H9 (cell line): Measurements from ENCODE around the gene HNF1A. TPM values are rescaled to one million over a fixed set of nuclear protein-coding genes. Genes with fewer than 3 reads are reported as not detected.
A peak's percentile ranks its signal among the peaks of the same experiment; 100 is the strongest.

ENCODE experiments used
- DNase-seq: peaks from one replicate; pipeline ENCODE4 v3.0.0-alpha.2; 2017
- H2AFZ ChIP-seq: one replicate; pipeline ENCODE4 v1.6.1; 2013; ENCODE audit warnings: mild to moderate bottlenecking, low read length, control low read depth, moderate library complexity
- H2AK5ac ChIP-seq: 2 replicates; pipeline ENCODE4 v1.6.1; 2013; ENCODE audit warnings: low read length, control low read depth, mixed read lengths; ENCODE audit not compliant: insufficient read length
- H2BK120ac ChIP-seq: one replicate; pipeline ENCODE4 v1.6.1; 2013; ENCODE audit warnings: low read depth, mild to moderate bottlenecking, low read length, control low read depth, inconsistent platforms; ENCODE audit not compliant: poor library complexity, severe bottlenecking
- H2BK12ac ChIP-seq: 2 replicates; pipeline ENCODE4 v1.6.1; 2013; ENCODE audit warnings: low read length, control low read depth, mixed read lengths, low read depth; ENCODE audit not compliant: insufficient read length
- H2BK15ac ChIP-seq: 2 replicates; pipeline ENCODE4 v1.6.1; 2013; ENCODE audit warnings: low read depth, low read length, control low read depth
- H2BK20ac ChIP-seq: one replicate; pipeline ENCODE4 v1.6.1; 2013; ENCODE audit warnings: low read depth, mild to moderate bottlenecking, low read length, control low read depth, inconsistent platforms; ENCODE audit not compliant: poor library complexity, severe bottlenecking
- H2BK5ac ChIP-seq: 2 replicates; pipeline ENCODE4 v1.6.1; 2013; ENCODE audit warnings: low read length, control low read depth, mixed read lengths; ENCODE audit not compliant: insufficient read length
- H3K14ac ChIP-seq: 2 replicates; pipeline ENCODE4 v1.6.1; 2013; ENCODE audit warnings: low read length, control low read depth; ENCODE audit not compliant: insufficient read depth
- H3K18ac ChIP-seq: 2 replicates; pipeline ENCODE4 v1.6.1; 2013; ENCODE audit warnings: low read depth, mild to moderate bottlenecking, mixed read lengths, low read length, control low read depth; ENCODE audit not compliant: insufficient read length
- H3K23ac ChIP-seq: 2 replicates; pipeline ENCODE4 v1.6.1; 2013; ENCODE audit warnings: low read length, control low read depth, mixed read lengths, low read depth; ENCODE audit not compliant: insufficient read length
- H3K23me2 ChIP-seq: 2 replicates; pipeline ENCODE4 v1.6.1; 2013; ENCODE audit warnings: low read depth, mild to moderate bottlenecking, mixed read lengths, low read length, control low read depth; ENCODE audit not compliant: insufficient read length, poor library complexity, severe bottlenecking
- H3K27ac ChIP-seq: 2 replicates; pipeline ENCODE4 v1.5.1; 2013; ENCODE audit warnings: low read length, control low read depth, mixed read lengths, low read depth; ENCODE audit not compliant: insufficient read length
- H3K27me3 ChIP-seq: 2 replicates; pipeline ENCODE4 v1.6.1; 2013; ENCODE audit warnings: low read length, control low read depth, inconsistent platforms; ENCODE audit not compliant: insufficient read depth
- H3K4ac ChIP-seq: 2 replicates; pipeline ENCODE4 v1.6.1; 2013; ENCODE audit warnings: low read depth, mild to moderate bottlenecking, control low read depth, inconsistent platforms, low read length, moderate library complexity
- H3K4me1 ChIP-seq: 2 replicates; pipeline ENCODE4 v1.6.1; 2013; ENCODE audit warnings: low read length, control low read depth, inconsistent platforms; ENCODE audit not compliant: insufficient read depth
- H3K4me2 ChIP-seq: 2 replicates; pipeline ENCODE4 v1.6.1; 2013; ENCODE audit warnings: low read length, control low read depth, mixed read lengths; ENCODE audit not compliant: insufficient read length, insufficient read depth
- H3K56ac ChIP-seq: 2 replicates; pipeline ENCODE4 v1.6.1; 2013; ENCODE audit warnings: low read depth, mild to moderate bottlenecking, mixed read lengths, low read length, control low read depth; ENCODE audit not compliant: insufficient read length
- H3K79me1 ChIP-seq: 2 replicates; pipeline ENCODE4 v1.6.1; 2013; ENCODE audit warnings: low read depth, mild to moderate bottlenecking, moderate library complexity, low read length, control low read depth, inconsistent platforms; ENCODE audit not compliant: insufficient read depth, poor library complexity, severe bottlenecking
- H3K79me2 ChIP-seq: 2 replicates; pipeline ENCODE4 v1.6.1; 2013; ENCODE audit warnings: low read length, control low read depth, inconsistent platforms; ENCODE audit not compliant: insufficient read depth
- H3K9ac ChIP-seq: 2 replicates; pipeline ENCODE4 v1.6.1; 2013; ENCODE audit warnings: low read length, control low read depth, mixed read lengths; ENCODE audit not compliant: insufficient read length; ENCODE audit errors: extremely low read depth
- H3K9me3 ChIP-seq: one replicate; pipeline ENCODE4 v1.6.1; 2013; ENCODE audit warnings: low read depth, low read length, inconsistent platforms; ENCODE audit not compliant: control insufficient read depth
- H3T11ph ChIP-seq: one replicate; pipeline ENCODE4 v1.6.1; 2013; ENCODE audit warnings: mild to moderate bottlenecking, low read length, control low read depth, inconsistent platforms
- H4K20me1 ChIP-seq: one replicate; pipeline ENCODE4 v1.6.1; 2013; ENCODE audit not compliant: control insufficient read depth, insufficient read length, insufficient read depth
- H4K5ac ChIP-seq: 2 replicates; pipeline ENCODE4 v1.6.1; 2013; ENCODE audit warnings: low read depth, mild to moderate bottlenecking, mixed read lengths, low read length, control low read depth; ENCODE audit not compliant: insufficient read length
- H4K8ac ChIP-seq: replicated peaks from 2 replicates; pipeline ENCODE4 v1.6.1; 2013; ENCODE audit warnings: low read length, control low read depth, mixed read lengths, low read depth; ENCODE audit not compliant: insufficient read length
- H4K91ac ChIP-seq: 2 replicates; pipeline ENCODE4 v1.6.1; 2013; ENCODE audit warnings: low read depth, mild to moderate bottlenecking, moderate library complexity, mixed read lengths, low read length, control low read depth; ENCODE audit not compliant: insufficient read length
- H3K27ac Mint-ChIP-seq, 3 experiments: 2 replicates in 2 of 3; 3 replicates in 1 of 3; pipeline ENCODE4 v1.8.0; 2020 to 2021; ENCODE audit warnings: mixed read lengths in 3 of 3, mild to moderate bottlenecking in 1 of 3, moderate library complexity in 1 of 3
- H3K27me3 Mint-ChIP-seq: 2 replicates; pipeline ENCODE4 v1.8.0; 2021; ENCODE audit warnings: low read depth, mild to moderate bottlenecking, moderate library complexity, mixed read lengths
- H3K36me3 Mint-ChIP-seq, 3 experiments: 2 replicates in 2 of 3; 3 replicates in 1 of 3; pipeline ENCODE4 v1.8.0; 2020 to 2021; ENCODE audit warnings: low read depth in 3 of 3, mixed read lengths in 3 of 3; ENCODE audit not compliant: insufficient read depth in 1 of 3
- H3K4me1 Mint-ChIP-seq, 2 experiments: 2 replicates each; pipeline ENCODE4 v1.8.0; 2020; ENCODE audit warnings: mixed read lengths in 2 of 2
- H3K4me3 Mint-ChIP-seq, 2 experiments: 2 replicates in 1 of 2; 3 replicates in 1 of 2; pipeline ENCODE4 v1.8.0; 2020 to 2021; ENCODE audit warnings: mild to moderate bottlenecking in 2 of 2, mixed read lengths in 2 of 2, moderate library complexity in 1 of 2
- H3K9me3 Mint-ChIP-seq, 2 experiments: 2 replicates in 1 of 2; 3 replicates in 1 of 2; pipeline ENCODE4 v1.8.0; 2020; ENCODE audit warnings: mild to moderate bottlenecking in 2 of 2, mixed read lengths in 2 of 2, moderate library complexity in 1 of 2
- CTCF ChIP-seq: fragments of 200-600 bp; sonication (generic); conservative IDR thresholded peaks from 3 replicates; pipeline ENCODE4 v1.8.0; 2021; ENCODE audit warnings: antibody characterized with exemption, mild to moderate bottlenecking
- whole genome bisulfite sequencing: extraction: QIAGEN DNeasy Blood & Tissue Kit; methylation state at CpG from one replicate; pipeline ENCODE4 v1.1.7; 2013; ENCODE audit warnings: missing lambda C conversion rate, low lambda C conversion rate, mixed read lengths; ENCODE audit not compliant: insufficient read length; ENCODE audit errors: extremely low coverage; 5-methylcytosine and 5-hydroxymethylcytosine counted together
- total RNA-seq: library from RNA; stranded (reverse); gene quantifications from 2 replicates; pipeline ENCODE4 v1.2.1, GENCODE V29; 2021

The HNF1A gene
- total RNA-seq, 1 experiment from 2014 or later: not detected

GRCh38 chr12:121013715-121014114, 35.4 kb downstream of the HNF1A start:
- no peak overlapping the region for H3K56ac ChIP-seq
- H3K27me3 Mint-ChIP-seq: no peaks in the 10 kb centered on the region
- H3T11ph ChIP-seq: no peak overlapping the region
- H3K23ac ChIP-seq: no peak overlapping the region
- H3K79me2 ChIP-seq: no peaks in the 10 kb centered on the region
- H2BK15ac ChIP-seq: no peak overlapping the region
- no peak overlapping the region for H2BK20ac ChIP-seq
- H2BK120ac ChIP-seq: no peak overlapping the region
- no peak overlapping the region for H4K8ac ChIP-seq
- no peaks in the 10 kb centered on the region for H3K4me1 ChIP-seq
- H3K27ac ChIP-seq: no peak overlapping the region
- H2BK5ac ChIP-seq: no peak overlapping the region
- no peaks in the 10 kb centered on the region for H4K20me1 ChIP-seq
- H3K79me1 ChIP-seq: peaks cover 3% of the 10 kb centered on the region
- H3K23me2 ChIP-seq: peaks cover 4% of the 10 kb centered on the region
- H3K4ac ChIP-seq: no peak overlapping the region
- H4K5ac ChIP-seq: no peak overlapping the region
- no peak overlapping the region for H2BK12ac ChIP-seq
- no peak overlapping the region for H3K27ac Mint-ChIP-seq
- H3K18ac ChIP-seq: no peak overlapping the region
- H2AFZ ChIP-seq: no peak overlapping the region
- no peak overlapping the region for H3K4me2 ChIP-seq
- no peak overlapping the region; a peak in 1 of 5 replicates for H3K4me3 Mint-ChIP-seq
- H4K91ac ChIP-seq: no peak overlapping the region
- TF ChIP-seq CTCF: peak; percentile 17; the same call in 1 of the 3 replicates
- H2AK5ac ChIP-seq: no peak overlapping the region
- no peak overlapping the region for H3K9ac ChIP-seq
- no peaks in the 10 kb centered on the region for H3K9me3 ChIP-seq
- H3K27me3 ChIP-seq: no peaks in the 10 kb centered on the region
- H3K9me3 Mint-ChIP-seq: 0 out of 5 replicates have a peak, but pooled peaks cover 0 to 2% of the 10 kb centered on the region in 2 experiments
- H3K14ac ChIP-seq: no peak overlapping the region
- no peak for DNase-seq
- peaks cover 15 to 42% (median 32%) of the 10 kb centered on the region in 3 experiments; a peak in 6 of 7 replicates for H3K36me3 Mint-ChIP-seq
- no CpG with 5 or more reads among the region's 3 CpGs for WGBS
- peaks cover 8% of the 10 kb centered on the region in 2 experiments for H3K4me1 Mint-ChIP-seq
